Frontal cortex (tissue), 4 donors: Measurements from ENCODE around the gene HACD1. TPM values are rescaled to one million over a fixed set of nuclear protein-coding genes. Genes with fewer than 3 reads are reported as not detected.

Source experiments
- DNase-seq, 2 donors: peaks; one replicate each; pipeline ENCODE4 v3.0.0; 2012; ENCODE audit warnings: low spot score in 2 of 2
- FAIRE-seq: peaks from 2 replicates; lab custom pipeline; 2012; peaks lifted over from hg19 to GRCh38; lab: Jason Lieb, UNC
- total RNA-seq: library from RNA; depleted of rRNA; stranded (reverse); fragments of >200 nt; gene quantifications from one replicate; pipeline ENCODE4 v1.2.3, GENCODE V29; 2014
- donor health status: control.
- donor health status: control.
- donor health status: control.

HACD1 gene
- total RNA-seq: 18.3 TPM

- FAIRE-seq (no peak), DNase-seq (peak; percentile 69 to 80)
Measured at GRCh38 chr10:17617031-17617911, at the start of gene HACD1. Gene HACD1, minus strand, starts transcription at chr10:17617374. Its CDS starts 35 bp downstream, at chr10:17617339.

- no peak for DNase-seq
- peak; percentile 98 for FAIRE-seq
Measured at GRCh38 chr10:17665747-17666146, 48.6 kb upstream of the HACD1 start.

- DNase-seq (no peak), FAIRE-seq (peak; percentile 26)
Measured at GRCh38 chr10:17663450-17663849, 46.3 kb upstream of the HACD1 start.

GRCh38 chr10:17662193-17663138, 45.3 kb upstream of the HACD1 start:
- DNase-seq (no peak), FAIRE-seq (no peak)

GRCh38 chr10:17661510-17661909, 44.3 kb upstream of the HACD1 start:
- no peak for FAIRE-seq
- DNase-seq: no peak

- FAIRE-seq (no peak), DNase-seq (no peak)
Measured at GRCh38 chr10:17660921-17661320, 43.7 kb upstream of the HACD1 start.

- DNase-seq: no peak
- no peak for FAIRE-seq
Measured at GRCh38 chr10:17659365-17659764, 42.2 kb upstream of the HACD1 start.

- FAIRE-seq (no peak), DNase-seq (no peak)
Measured at GRCh38 chr10:17657103-17657500, 39.9 kb upstream of the HACD1 start.

GRCh38 chr10:17655567-17656146, 38.5 kb upstream of the HACD1 start:
- DNase-seq: no peak
- FAIRE-seq: no peak

- DNase-seq: no peak
- no peak for FAIRE-seq
Measured at GRCh38 chr10:17655009-17655408, 37.8 kb upstream of the HACD1 start.

GRCh38 chr10:17652585-17652984, 35.4 kb upstream of the HACD1 start:
- FAIRE-seq: no peak

GRCh38 chr10:17651896-17652295, 34.7 kb upstream of the HACD1 start:
- DNase-seq: no peak
- FAIRE-seq: no peak

More at GRCh38 chr10:17652585-17652984, 35.4 kb upstream of the HACD1 start:
- no peak for DNase-seq

- DNase-seq (no peak), FAIRE-seq (no peak)
Measured at GRCh38 chr10:17650416-17650815, 33.2 kb upstream of the HACD1 start.

GRCh38 chr10:17649836-17650235, 32.7 kb upstream of the HACD1 start:
- no peak for DNase-seq
- no peak for FAIRE-seq

GRCh38 chr10:17649052-17649451, 31.9 kb upstream of the HACD1 start:
- FAIRE-seq: no peak

GRCh38 chr10:17648243-17649035, 31.3 kb upstream of the HACD1 start:
- FAIRE-seq: no peak

More at GRCh38 chr10:17649052-17649451, 31.9 kb upstream of the HACD1 start:
- no peak for DNase-seq

GRCh38 chr10:17647326-17647725, 30.2 kb upstream of the HACD1 start:
- DNase-seq: no peak
- FAIRE-seq: no peak

More at GRCh38 chr10:17648243-17649035, 31.3 kb upstream of the HACD1 start:
- no peak for DNase-seq

GRCh38 chr10:17645621-17646345, 28.6 kb upstream of the HACD1 start:
- DNase-seq: no peak
- FAIRE-seq: no peak

GRCh38 chr10:17644485-17644943, 27.3 kb upstream of the HACD1 start:
- DNase-seq (peak in 1 of 2 donors; percentile 23), FAIRE-seq (no peak)
